Measurements from ENCODE around the gene GPATCH3. TPM values are rescaled to one million over a fixed set of nuclear protein-coding genes. Genes with fewer than 3 reads are reported as not detected.

Gene GPATCH3
- polyA plus RNA-seq, 1 donor (not counting 4 experiments of a cell fraction or from before 2014, with no cell fraction given) = 5.7 TPM

DNA sequence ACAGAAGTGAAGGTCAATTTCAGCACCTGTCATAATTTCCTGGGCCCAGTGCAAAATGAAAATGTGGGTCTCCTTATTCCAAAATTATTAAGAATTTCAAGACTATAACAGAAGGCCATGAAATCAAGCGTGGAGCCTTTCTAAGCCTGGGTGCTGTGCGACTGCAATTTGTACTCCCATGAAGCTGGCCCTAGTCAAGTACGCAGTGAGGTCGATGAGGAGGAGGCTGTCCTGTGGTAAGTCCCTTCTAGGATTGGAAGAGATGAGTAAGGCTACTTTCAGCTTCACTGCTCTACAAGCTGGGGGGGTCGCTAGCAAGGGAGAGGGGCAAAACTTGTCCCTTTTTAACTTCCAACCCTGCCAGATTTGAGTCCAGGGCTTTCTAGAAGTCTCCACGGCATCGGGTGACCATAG, 20.9 kb upstream of the GPATCH3 start:
- Histone ChIP-seq H3K4me2 (ENCODE audit: control insufficient read depth, extremely low read depth, insufficient read depth, low read depth, low read length) (peak overlapping the region; percentile 79), H3K27me3 (ENCODE audit: control insufficient read depth, extremely low read depth, insufficient read depth, low read length) (no peaks in the 10 kb centered on the region), H3K4me3 (ENCODE audit: control insufficient read depth in 2 of 3, extremely low read depth in 1 of 3, insufficient read depth in 2 of 3, low read depth in 1 of 3, low read length in 3 of 3) (peak overlapping the region; percentile 41 to 96 (median 86)), H3K79me2 (ENCODE audit: control insufficient read depth, insufficient read depth, low read length) (peaks cover 32% of the 10 kb centered on the region), H2AFZ (ENCODE audit: control insufficient read depth, low read length) (peak overlapping the region; percentile 90), H3K36me3 (ENCODE audit: control insufficient read depth in 2 of 2, extremely low read depth in 1 of 2, insufficient read depth in 2 of 2, low read length in 2 of 2) (peaks cover 7 to 17% of the 10 kb centered on the region in 2 experiments), H3K9ac (ENCODE audit: control insufficient read depth, extremely low read depth, insufficient read depth, low read length) (peak overlapping the region; percentile 90), H3K27ac (ENCODE audit: control insufficient read depth, insufficient read depth, low read length) (peak overlapping the region; percentile 90), H4K20me1 (ENCODE audit: control insufficient read depth, extremely low read depth, insufficient read depth, low read length) (peaks cover 4% of the 10 kb centered on the region), H3K9me1 (ENCODE audit: control insufficient read depth, extremely low read depth, insufficient read depth, low read length) (no peaks in the 10 kb centered on the region), H3K4me1 (ENCODE audit: control insufficient read depth, extremely low read depth, insufficient read depth, low read length) (peaks cover 15% of the 10 kb centered on the region), H3K9me3 (ENCODE audit: control insufficient read depth, low read depth, low read length) (no peaks in the 10 kb centered on the region)
- dilution Hi-C loops (cut with MboI; ENCODE audit: extremely low pct_ligation_motif_present, low sequenced_read_pairs) = no loop called here
- TF ChIP-seq, protein P1, sequence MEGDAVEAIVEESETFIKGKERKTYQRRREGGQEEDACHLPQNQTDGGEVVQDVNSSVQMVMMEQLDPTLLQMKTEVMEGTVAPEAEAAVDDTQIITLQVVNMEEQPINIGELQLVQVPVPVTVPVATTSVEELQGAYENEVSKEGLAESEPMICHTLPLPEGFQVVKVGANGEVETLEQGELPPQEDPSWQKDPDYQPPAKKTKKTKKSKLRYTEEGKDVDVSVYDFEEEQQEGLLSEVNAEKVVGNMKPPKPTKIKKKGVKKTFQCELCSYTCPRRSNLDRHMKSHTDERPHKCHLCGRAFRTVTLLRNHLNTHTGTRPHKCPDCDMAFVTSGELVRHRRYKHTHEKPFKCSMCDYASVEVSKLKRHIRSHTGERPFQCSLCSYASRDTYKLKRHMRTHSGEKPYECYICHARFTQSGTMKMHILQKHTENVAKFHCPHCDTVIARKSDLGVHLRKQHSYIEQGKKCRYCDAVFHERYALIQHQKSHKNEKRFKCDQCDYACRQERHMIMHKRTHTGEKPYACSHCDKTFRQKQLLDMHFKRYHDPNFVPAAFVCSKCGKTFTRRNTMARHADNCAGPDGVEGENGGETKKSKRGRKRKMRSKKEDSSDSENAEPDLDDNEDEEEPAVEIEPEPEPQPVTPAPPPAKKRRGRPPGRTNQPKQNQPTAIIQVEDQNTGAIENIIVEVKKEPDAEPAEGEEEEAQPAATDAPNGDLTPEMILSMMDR (optimal IDR thresholded peaks at IDR 0.05 in 1 of 3, IDR thresholded peaks at IDR 0.05 in 1 of 3, conservative IDR thresholded peaks at IDR 0.05 in 1 of 3; ENCODE audit: extremely low read depth in 1 of 3, insufficient read depth in 2 of 3, low read length in 3 of 3) = no peak
- no peak for TF ChIP-seq EZH2 (IDR thresholded peaks at IDR 0.05; ENCODE audit: low read length)
- DNase-seq (ENCODE audit: low read depth, low spot score) (no peak), FAIRE-seq (no peak)

DNA sequence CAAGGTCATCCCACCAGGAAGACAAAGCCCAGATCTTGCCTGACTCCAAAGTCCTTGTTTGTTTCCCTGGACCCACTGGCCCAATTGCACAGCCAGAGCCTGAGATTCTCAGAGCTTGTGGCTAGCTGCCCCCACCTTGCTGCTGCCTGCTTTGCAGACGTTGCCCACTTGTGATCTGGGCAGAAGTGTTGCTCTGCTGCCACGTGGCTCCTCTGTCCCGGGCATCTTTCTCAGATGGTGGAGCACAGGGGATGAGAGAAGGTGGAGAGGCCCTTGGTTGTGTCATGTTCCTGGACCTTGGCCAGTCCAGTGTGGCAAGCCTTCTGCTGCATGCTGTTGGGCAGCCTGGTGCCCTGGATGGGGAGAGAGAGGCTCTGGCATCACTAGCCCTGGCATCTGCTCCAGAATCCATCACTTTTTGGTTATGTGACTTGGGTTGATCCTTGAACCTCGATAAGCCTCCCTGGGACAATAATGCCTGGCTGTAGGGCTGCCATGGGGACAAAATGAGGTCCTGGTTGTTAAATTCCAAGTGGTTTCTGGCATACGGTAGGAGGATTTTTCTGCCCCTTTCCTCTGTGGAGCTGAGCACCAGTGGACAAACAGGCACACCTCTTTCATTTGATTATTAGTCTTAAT, 15.1 kb upstream of the GPATCH3 start:
- TF ChIP-seq, protein P1 (optimal IDR thresholded peaks at IDR 0.05 in 1 of 3, IDR thresholded peaks at IDR 0.05 in 1 of 3, conservative IDR thresholded peaks at IDR 0.05 in 1 of 3; ENCODE audit: extremely low read depth in 1 of 3, insufficient read depth in 2 of 3, low read length in 3 of 3) = no peak
- TF ChIP-seq EZH2 (IDR thresholded peaks at IDR 0.05; ENCODE audit: low read length) = no peak
- dilution Hi-C loops (cut with MboI; ENCODE audit: extremely low pct_ligation_motif_present, low sequenced_read_pairs) = no loop called here
- Histone ChIP-seq H3K27ac (ENCODE audit: control insufficient read depth, insufficient read depth, low read length) (no peak overlapping the region), H3K4me2 (ENCODE audit: control insufficient read depth, extremely low read depth, insufficient read depth, low read depth, low read length) (no peak overlapping the region), H3K79me2 (ENCODE audit: control insufficient read depth, insufficient read depth, low read length) (no peaks in the 10 kb centered on the region), H3K36me3 (ENCODE audit: control insufficient read depth in 2 of 2, extremely low read depth in 1 of 2, insufficient read depth in 2 of 2, low read length in 2 of 2) (no peaks in the 10 kb centered on the region), H2AFZ (ENCODE audit: control insufficient read depth, low read length) (no peak overlapping the region), H3K9me3 (ENCODE audit: control insufficient read depth, low read depth, low read length) (no peaks in the 10 kb centered on the region), H4K20me1 (ENCODE audit: control insufficient read depth, extremely low read depth, insufficient read depth, low read length) (no peaks in the 10 kb centered on the region), H3K27me3 (ENCODE audit: control insufficient read depth, extremely low read depth, insufficient read depth, low read length) (peaks cover 3% of the 10 kb centered on the region), H3K4me3 (ENCODE audit: control insufficient read depth in 2 of 3, extremely low read depth in 1 of 3, insufficient read depth in 2 of 3, low read depth in 1 of 3, low read length in 3 of 3) (no peak overlapping the region), H3K9me1 (ENCODE audit: control insufficient read depth, extremely low read depth, insufficient read depth, low read length) (no peaks in the 10 kb centered on the region), H3K4me1 (ENCODE audit: control insufficient read depth, extremely low read depth, insufficient read depth, low read length) (no peaks in the 10 kb centered on the region), H3K9ac (ENCODE audit: control insufficient read depth, extremely low read depth, insufficient read depth, low read length) (no peak overlapping the region)
- DNase-seq (ENCODE audit: low read depth, low spot score) = no peak
- FAIRE-seq = no peak

Measured in keratinocyte (primary cell).